Medulla oblongata (tissue), 1 donor: ENCODE results near the gene IGSF23.
"Not testable (repeated sequence)": the region's sequence is repeated elsewhere in the genome, so short reads cannot be mapped to it uniquely, and the experiment has no call there.

Experiments
- DNase-seq: peaks from one replicate; pipeline ENCODE4 v3.0.0-alpha.2; 2015; ENCODE audit errors: extremely low spot score

The IGSF23 gene

DNA sequence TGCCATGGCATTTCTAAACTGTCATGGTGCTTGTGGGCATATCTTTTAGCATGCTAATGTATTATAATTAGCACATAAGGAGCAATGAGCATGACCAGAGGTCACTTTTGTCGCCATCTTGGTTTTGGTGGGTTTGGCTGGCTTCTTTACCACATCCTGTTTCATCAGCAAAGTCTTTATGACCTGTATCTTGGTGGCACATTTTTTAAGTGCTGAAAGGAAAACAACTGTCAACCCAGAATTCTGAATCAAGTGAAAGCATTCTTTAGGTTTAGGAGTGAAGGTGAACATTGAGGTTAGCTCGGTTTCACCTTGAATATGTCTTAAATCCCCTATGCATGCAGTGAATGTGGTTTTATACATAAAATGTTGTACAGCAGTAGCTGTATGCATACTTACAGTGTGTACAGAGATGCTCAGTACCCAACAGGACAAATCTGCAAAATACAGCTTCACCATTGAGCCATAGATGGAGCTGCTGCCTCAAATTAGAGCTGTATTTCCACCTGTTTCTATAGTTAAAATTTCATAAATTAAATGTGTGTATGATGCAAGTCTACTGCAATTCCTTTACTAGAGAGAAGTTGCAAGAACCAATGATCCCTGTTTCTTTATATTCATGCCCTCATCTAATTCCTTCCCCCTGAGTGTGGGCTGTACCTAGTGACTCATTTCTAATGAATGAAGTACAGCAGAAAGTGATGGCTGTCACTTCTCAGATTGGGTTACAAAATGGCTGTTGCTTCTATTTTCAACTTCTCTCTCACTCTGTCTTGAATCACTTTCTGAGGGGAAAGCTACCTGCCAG is 25.2 kb upstream of the IGSF23 start:
- DNase-seq = no peak

DNA sequence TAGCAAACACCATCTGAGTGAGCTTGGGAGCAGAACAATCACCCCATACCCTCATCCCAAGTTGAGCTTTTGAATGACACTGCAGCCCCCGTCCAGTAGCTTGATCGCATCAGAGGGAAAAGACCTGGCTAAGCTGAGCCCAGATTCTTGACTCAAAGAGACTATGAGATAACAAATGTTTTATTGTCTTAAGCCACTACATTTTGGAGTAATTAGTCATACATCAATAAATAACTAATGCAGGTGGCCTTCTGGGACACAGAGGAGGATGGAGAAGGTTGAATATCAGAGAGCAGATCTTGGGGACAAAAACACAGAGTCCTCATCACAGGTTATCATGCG is 24.6 kb upstream of the IGSF23 start:
- DNase-seq = no peak

DNA sequence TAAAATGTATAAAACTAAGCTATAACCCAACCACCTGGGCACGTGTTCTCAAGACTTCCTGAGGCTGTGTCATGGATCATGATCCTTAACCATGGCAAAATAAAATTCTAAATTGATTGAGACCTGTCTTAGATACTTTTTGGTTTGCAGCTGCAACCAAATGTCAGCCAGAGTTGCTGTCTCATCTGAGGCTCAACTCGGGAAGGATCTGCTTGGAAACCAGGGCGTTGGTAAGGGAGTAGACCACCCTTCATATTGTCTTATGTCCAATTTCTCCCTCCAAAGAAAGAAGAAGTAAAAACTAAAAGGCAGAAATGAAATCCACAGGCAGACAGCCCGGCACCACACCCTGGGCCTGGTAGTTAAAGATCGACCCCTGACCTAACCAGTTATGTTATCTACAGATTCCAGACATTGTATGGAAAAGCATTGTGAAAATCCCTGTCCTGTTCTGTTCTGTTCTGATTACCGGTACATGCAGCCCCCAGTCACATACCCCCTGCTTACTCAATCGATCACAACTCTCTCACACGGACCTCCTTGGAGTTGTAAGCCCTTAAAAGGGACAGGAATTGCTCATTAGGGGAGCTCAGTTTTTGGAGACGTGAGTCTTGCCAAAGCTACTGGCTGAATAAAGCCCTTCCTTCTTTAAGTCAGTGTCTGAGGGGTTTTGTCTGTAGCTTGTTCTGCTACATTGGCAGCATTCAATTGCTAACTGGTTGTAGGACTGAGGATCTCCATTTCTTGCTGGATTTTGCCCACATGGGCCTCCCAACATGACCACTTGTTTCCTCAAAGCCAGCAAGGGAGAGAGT is 22.9 kb upstream of the IGSF23 start:
- no peak for DNase-seq

DNA sequence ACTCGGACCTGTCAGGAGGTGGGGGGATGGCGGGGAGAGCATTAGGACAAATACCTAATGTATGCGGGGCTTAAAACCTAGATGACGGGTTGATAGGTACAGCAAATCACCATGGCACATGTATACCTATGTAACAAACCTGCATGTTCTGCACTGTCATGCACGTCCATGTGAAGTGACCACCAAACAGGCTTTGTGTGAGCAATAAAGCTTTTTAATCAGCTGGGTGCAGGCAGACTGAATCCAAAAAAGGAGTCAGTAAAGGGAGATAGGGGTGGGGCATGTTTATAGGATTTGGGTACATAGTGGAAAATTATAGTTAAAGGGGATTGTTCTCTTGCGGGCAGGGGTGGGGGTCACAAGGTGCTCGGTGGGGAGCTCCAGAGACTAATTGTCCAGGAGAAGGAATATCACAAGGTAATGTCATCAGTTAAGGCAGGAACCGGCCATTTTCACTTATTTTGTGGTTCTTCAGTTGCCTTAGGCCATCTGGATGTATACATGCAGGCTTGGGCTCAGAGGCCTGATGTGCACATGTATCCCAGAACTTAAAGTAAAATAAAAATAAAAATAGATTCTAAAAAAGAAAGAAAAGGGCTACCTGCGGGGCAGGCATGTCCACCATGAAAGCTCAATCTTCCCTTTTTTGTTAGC is 21.9 kb upstream of the IGSF23 start:
- DNase-seq = not testable (repeated sequence)

DNA sequence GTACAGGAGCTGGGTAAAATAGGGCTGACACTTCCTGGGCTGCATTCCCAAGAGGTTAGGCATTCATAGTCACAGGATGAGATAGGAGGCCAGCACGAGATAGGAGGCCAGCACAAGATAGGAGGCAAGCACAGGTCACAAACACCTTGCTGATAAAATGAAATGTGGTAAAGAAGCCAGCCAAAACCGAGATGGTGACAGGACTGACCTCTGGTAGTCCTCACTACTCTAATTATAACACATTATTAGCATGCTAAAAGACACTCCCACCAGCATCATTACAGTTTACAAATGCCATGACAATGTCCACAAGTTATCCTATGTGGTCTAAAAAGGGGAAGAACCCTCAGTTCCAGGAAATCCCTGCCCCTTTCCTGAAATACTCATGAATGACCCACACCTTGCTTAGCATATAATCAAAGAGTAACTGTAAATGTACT is 20.9 kb upstream of the IGSF23 start:
- DNase-seq = no peak

DNA sequence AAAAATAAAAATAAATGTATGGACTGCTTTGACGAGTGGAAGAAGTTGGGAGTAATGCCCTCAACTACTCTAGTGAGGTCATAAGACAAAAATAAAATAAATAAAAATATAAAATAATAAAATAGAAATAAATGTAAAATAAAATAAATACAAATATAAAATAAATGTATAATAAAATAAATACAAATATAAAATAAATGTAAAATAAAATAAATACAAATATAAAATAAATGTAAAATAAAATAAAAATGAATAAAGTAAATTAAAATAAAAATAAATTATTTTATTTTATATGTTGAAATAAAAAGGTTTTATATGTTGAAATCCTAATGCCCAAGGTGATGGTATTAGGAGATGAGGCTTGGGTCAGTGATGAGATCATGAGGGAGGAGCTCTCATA is 20.1 kb upstream of the IGSF23 start:
- DNase-seq = no peak

DNA sequence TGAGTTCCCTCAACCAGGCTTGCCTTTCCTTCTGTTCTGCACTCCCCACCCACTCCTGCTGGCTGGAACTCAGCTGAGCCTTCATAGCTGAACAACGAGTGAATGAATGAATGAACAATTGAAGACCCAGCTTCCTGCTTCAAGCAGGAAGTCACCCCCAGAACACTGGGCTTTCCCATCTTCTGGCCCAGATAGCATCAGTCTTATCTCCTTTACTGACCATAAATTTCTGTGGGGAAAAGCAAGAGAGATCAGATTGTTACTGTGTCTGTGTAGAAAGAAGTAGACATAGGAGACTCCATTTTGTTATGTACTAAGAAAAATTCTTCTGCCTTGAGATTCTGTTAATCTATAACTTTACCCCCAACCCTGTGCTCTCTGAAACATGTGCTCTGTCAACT is 19.5 kb upstream of the IGSF23 start:
- not testable (repeated sequence) for DNase-seq

DNA sequence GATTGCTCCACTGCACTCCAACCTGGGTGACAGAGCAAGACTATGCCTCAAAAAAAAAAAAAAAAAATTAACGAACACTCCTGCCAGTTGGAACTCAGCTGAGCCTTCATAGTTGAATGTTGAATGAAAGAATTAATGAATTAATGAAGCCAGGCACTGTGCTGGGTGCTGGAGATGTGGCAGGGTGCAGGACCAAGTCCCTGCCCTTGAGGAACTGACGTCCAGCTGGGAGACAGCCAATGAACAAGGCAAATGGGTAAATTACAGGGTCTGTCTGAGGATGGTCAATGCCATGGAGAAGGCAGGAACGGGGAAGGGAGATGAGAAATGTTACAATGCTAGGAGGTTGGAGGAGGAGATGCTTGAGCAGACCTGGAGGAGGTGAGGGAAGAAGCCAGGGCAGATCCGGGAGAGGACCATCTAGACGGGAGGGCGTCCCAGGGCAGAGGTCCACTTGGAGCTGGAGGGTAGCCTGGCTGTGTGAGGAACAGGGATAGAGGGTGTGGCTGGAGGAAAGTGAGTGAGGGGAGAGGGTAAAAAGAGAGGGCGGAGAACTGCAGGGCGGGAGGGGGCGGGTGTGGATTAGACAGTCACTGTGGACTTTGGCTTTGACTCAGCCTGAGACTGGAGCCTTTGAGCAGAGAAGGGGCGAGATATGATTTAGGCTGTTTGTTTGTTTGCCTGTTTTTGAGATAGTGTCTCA is 16.8 kb upstream of the IGSF23 start:
- DNase-seq = no peak

DNA sequence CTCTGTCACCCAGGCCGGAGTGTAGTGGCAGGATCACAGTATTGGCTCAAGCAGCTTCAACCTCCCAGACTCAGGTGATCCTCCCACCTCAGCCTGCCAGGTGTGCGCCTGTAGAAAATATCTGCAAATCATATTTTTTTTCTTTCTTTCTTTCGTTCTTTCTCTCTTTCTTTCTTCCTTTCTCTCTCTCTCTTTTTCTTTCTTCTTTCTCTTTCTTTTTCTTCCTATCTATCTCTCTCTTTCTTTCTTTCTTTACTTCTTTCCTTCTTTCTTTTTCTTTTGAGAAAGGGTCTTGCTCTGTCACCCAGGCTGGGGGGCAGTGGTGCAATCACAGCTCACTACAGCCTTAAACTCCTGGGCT is 16.3 kb upstream of the IGSF23 start:
- DNase-seq = no peak

DNA sequence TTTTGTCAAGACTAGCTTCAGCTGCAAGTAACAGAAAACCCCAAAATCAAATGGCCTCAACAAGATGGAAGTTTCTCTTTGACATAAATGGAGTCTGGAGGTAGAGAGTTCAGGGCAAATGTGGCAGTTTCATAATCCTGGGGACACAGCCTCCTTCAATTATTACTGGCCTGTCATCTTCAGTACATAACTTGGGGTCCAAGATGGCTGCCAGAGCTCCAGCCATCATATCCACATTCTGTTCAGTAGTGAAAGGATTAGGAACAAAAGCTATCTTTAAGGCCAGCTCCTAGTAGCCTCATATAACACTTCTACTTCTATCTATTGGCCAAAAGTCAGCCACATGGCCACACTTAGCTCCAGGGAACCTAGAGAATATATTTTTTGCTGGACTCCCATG is 15.0 kb upstream of the IGSF23 start:
- no peak for DNase-seq

DNA sequence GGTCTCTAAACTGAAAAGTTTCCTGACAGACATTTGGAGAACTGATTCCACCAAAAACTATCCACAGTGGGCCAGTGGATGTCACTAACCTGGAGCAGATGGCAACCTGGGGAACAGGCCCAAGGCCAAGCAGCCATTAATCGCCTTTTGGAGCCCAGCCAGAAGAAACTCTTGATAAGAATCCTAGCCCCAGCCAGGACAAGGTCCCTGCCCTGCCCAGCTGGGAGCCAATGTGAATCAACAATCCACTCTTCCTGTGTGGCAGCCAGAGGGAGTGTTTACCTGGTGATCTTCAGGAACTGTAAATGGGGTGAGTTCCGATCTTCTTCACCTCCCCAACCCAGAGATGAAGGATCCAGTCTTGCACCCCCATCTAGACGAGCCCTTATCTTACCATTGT is 14.5 kb upstream of the IGSF23 start:
- no peak for DNase-seq

DNA sequence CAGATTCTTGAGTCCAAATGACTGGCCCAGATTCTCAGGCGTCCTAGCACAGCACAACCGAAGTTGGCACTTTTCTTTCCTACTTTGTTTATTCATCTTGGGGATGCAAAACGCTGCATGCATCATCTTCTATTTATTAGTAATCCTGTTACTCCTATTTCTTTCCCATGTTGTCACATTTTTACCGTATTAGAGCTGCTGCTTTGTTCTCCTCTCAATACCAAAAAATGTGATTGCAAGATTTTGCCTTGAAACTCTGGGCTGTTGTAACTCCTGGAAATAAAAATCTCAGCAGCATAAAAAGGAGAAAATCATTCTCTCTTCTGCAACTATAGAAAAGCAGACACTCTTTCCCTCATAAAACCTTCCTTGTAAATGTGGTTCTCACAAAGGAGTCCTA is 12.9 kb upstream of the IGSF23 start:
- no peak for DNase-seq

DNA sequence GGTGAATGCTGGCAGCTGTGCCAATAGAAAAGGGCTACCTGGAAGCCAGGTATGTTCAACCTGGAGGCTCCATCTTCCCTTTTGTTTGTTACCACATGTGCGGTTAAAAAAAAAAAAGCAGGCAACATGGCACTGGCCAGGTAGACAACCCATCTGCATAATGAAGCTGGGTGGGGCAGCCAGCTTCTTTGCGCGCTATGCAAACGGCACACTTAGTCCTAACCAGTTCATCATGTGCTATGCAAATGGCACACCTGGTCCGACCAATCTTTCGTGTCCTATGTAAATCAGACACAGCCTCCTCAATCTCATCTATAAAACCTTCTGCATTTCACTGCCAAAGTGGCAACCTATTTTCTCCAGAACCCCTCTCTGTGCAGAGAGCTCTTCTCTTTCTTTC is 11.3 kb upstream of the IGSF23 start:
- no peak for DNase-seq

DNA sequence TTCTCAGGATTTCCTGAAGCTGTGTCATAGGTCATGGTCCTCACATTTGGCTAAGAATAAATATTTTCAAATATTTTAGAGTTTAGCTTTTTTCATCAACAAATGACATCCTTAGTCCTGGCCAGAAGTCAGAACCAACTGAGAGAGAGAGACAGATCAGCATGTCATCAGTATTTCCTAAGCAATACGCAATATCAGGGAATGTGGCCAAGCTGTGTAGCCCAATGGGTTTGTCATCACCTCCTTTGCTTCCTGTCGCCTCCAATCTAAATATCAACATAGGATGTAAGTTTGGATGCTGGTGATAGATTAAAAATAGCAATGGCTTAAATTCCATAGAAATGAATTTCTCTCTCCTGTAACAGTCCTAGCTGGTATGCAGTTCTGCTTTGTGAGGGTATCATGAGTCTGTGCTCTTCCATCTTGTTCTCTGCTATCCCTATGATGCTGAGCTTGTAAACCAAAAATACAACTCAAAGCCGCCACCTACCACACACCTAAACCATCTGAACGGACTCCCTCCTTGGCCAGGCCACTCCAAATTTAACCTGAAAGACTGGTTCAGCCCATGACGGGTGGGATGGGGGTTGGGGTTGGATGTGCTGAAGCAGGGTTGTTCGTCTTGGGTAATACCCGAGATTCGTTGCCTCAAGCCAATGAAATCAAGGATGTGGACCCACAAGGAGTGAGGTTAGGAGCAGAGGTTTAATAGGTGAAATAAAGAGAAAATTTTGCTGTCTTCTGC is 10.0 kb upstream of the IGSF23 start:
- peak; percentile 6 for DNase-seq

DNA sequence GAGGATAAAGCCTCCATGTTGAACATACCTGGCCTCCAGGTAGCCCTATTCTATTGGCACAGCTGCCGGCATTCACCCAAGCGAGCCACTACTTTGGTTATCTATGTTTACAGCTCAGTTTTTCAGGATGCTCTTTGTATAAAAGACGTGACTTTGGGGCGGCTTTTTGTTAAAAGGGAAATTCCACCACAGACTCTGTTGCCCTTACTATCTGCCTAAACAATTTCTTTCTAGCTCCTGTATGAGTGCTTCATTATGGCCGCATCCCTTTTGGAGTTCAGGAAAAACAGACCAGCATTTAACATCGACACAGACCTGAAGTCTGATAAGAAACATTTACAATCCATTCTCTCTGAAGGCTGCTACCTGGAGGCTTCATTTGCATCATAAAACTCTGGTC is 9.1 kb upstream of the IGSF23 start:
- DNase-seq = no peak

DNA sequence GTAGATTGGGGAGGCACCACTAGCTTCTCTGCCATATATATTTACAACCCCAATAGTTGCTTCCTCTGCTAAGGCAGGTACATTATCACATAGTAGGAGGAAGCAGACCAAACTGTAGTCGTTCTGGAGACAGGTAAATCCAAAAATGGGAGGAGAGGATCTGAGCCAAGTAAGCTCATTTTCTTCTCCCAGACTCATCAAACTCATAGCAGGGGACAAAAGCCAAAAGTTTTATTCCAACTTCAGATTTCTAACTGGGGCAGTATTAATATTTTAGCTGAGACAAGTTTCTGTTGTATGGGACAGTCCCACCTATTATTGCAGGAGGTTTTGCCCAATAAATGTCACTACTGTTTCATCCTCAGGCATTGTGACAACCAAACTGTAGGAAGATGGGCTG is 7.8 kb upstream of the IGSF23 start:
- no peak for DNase-seq

DNA sequence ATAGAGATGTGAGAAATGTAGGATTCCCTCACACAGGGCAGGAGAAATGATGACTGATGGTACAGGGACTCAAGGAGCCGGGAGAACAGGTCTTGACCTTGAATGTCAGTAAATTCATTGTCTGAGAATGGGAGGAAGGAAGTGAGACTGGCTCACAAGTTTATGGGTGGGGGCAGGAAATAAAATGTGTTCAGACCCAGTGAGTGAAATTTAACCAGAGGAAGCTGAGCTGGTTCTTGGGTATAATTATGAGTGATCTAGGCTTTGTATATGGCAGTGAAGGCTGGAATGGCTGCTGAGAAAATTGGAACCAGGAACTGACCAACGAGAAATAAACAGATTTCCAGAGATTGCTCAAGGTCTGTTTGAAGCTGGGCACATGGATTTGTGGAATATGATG is 6.3 kb upstream of the IGSF23 start:
- no peak for DNase-seq

DNA sequence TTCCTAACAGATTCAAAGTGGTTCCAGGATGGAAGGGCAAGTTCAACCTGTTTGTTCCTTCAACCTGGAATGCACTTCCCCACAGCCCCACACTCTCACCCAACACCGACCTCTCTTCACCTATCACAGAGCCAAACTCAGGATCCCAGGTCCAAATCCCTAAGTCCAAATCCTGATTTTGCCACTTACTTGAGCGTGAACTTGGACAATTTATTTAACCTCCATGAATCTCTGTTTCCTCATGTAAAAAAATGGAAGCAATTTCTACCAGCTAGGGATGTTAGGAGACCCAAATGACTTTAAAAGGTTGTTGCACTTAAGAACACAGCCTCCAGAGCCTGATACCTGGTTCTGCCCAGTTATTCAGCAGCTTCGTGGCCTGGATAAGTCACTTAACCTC is 5.4 kb upstream of the IGSF23 start:
- DNase-seq = no peak

DNA sequence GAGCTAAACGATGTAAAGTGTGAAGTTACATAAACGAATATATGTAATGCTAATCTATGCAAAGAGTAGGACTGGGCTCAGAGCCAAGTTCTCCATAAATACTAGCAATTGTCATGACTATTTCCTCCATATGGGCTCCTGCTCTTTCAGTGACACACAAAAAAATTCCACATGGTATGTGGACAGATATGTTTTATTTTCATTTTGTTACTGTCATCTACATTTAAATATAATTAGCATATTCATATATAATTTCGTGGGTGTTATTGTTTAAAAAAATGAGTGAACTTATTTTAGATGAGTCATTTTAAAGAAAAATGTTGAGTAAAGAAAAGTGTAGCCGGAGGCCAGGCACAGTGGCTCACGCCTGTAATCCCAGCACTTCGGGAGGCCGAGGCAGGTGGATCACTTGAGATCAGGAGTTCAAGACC is 5.0 kb upstream of the IGSF23 start:
- no peak for DNase-seq

DNA sequence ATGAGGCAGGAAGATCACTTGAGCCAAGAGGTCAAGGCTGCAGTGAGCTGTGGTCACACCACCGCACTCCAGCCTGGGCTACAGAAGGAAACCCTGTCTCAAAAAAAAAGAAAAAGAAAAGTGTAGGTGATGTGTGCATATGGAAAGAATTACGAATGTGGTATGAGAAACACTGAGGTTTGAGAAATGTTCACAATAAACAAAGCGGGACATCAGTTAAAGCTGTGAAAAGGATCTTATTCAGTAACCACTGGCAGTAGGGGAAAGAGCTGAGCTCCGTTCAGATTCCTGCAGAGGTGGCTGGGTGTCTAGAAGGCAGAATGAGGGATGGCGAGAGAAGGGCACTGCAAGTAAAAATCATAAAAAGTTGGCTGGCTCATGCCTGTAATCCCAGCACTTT is 4.1 kb upstream of the IGSF23 start:
- no peak for DNase-seq

DNA sequence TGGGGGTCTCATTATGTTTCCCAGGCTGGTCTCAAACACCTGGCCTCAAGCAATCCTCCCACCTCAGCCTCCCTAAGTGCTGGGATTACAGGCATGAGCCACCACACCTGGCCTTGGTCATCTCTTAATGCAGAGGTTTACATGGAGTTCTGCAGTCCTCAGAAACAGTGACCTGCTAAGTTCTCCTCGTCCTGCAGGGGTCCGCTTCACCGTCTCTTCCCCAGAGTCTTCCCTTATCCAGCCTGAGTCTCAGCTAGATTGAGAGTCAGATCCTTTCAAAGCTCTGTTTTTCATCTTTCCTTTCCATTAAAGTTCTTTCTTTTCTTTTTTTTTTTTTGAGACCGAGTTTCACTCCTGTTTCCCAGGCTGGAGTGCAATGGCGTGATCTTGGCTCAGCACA is 2.9 kb upstream of the IGSF23 start:
- DNase-seq = not testable (repeated sequence)
